Prostate gland (tissue), 2 donors: ENCODE measurements around the gene CD151.

ENCODE experiments used
- POLR2A ChIP-seq: fragments of 450-650 bp; IDR thresholded peaks from one replicate; pipeline ENCODE4 v1.6.1; 2016; ENCODE audit warnings: antibody characterized with exemption, mild to moderate bottlenecking
- POLR2AphosphoS5 ChIP-seq: sonication (generic); formaldehyde crosslinking; IDR thresholded peaks from one replicate; pipeline ENCODE4 v1.6.1; 2017; ENCODE audit warnings: antibody characterized with exemption
- TF ChIP-seq, protein P1 (sequence below), 4 experiments: fragments of 200-600 bp in 2 of 4; fragments of 450-650 bp in 2 of 4; sonication (generic) in 2 of 4; IDR thresholded peaks; 1 replicate in 3 of 4; 2 replicates in 1 of 4; pipeline ENCODE4 v1.5.1; 2016 to 2019; ENCODE audit warnings: antibody characterized with exemption in 4 of 4, mild to moderate bottlenecking in 2 of 4, moderate library complexity in 2 of 4

DNA sequence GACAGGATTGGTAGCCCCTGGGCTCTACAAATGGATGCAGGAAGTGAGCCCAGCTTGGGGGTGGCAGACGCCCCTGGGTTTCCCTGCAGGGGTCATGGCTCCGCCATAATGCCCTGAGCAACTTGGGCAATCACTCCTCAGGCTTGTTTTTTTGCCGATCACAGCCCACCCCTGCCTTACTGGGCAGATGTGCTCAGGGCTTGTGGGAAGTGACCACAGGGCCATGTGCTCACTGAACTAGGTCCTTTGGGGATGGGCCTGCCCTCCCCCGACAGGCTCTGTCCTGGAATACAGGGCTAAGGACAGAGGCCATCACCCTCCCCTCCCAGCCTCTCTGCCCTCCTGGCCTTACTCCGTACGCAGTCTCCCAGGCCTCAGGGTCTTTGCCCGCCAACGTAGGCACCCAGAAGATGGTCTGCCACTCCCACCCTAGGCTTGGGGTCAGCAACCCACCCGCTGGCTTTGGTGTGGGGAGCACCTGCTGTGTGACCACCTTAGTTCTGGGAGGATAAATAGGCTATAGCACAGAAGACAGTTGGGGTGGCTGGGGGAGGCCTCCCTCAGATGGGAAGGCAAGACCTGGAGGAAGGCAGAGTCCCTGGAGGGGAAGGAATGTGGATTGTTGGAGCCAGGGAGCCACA, 19.2 kb upstream of the CD151 start:
- TF ChIP-seq, protein P1, sequence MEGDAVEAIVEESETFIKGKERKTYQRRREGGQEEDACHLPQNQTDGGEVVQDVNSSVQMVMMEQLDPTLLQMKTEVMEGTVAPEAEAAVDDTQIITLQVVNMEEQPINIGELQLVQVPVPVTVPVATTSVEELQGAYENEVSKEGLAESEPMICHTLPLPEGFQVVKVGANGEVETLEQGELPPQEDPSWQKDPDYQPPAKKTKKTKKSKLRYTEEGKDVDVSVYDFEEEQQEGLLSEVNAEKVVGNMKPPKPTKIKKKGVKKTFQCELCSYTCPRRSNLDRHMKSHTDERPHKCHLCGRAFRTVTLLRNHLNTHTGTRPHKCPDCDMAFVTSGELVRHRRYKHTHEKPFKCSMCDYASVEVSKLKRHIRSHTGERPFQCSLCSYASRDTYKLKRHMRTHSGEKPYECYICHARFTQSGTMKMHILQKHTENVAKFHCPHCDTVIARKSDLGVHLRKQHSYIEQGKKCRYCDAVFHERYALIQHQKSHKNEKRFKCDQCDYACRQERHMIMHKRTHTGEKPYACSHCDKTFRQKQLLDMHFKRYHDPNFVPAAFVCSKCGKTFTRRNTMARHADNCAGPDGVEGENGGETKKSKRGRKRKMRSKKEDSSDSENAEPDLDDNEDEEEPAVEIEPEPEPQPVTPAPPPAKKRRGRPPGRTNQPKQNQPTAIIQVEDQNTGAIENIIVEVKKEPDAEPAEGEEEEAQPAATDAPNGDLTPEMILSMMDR (IDR thresholded peaks at IDR 0.05) = no peak
- no peak for TF ChIP-seq POLR2AphosphoS5
- TF ChIP-seq POLR2A = no peak
